ENCODE data around the gene MXRA8. TPM values are rescaled to one million over a fixed set of nuclear protein-coding genes. Genes with fewer than 3 reads are reported as not detected.

MXRA8 gene
- polyA plus RNA-seq, 5 donors = 108 to 164 (median 155) TPM

- no peak for DNase-seq
Measured at GRCh38 chr1:1337793-1338147, 20.6 kb downstream of the MXRA8 start.

- DNase-seq = no peak
Measured at GRCh38 chr1:1336931-1337792, 21.2 kb downstream of the MXRA8 start.

GRCh38 chr1:1336446-1336845 lies 21.9 kb downstream of the MXRA8 start:
- DNase-seq = no peak

- DNase-seq = no peak
Measured at GRCh38 chr1:1335792-1336248, 22.5 kb downstream of the MXRA8 start.

GRCh38 chr1:1335283-1335682 lies 23.1 kb downstream of the MXRA8 start:
- DNase-seq = no peak

GRCh38 chr1:1334835-1335234 lies 23.5 kb downstream of the MXRA8 start:
- no peak for DNase-seq

- no peak for DNase-seq
Measured at GRCh38 chr1:1333551-1334241, 24.7 kb downstream of the MXRA8 start.

- no peak for DNase-seq
Measured at GRCh38 chr1:1332774-1333480, 25.4 kb downstream of the MXRA8 start.

GRCh38 chr1:1332031-1332755 lies 26.2 kb downstream of the MXRA8 start:
- DNase-seq = no peak

- DNase-seq = no peak
Measured at GRCh38 chr1:1331068-1331965, 27.0 kb downstream of the MXRA8 start, which contains the start of gene TAS1R3. Gene TAS1R3, plus strand, starts transcription at chr1:1331280. Its CDS starts 66 bp downstream, at chr1:1331346.

- no peak for DNase-seq
Measured at GRCh38 chr1:1330366-1331067, 27.8 kb downstream of the MXRA8 start.

GRCh38 chr1:1329304-1330210 lies 28.8 kb downstream of the MXRA8 start:
- DNase-seq = no peak

- no peak for DNase-seq
Measured at GRCh38 chr1:1328254-1328653, 30.1 kb downstream of the MXRA8 start.

- DNase-seq = no peak
Measured at GRCh38 chr1:1327291-1327690, 31.1 kb downstream of the MXRA8 start.

- no peak for DNase-seq
Measured at GRCh38 chr1:1326075-1326605, 32.2 kb downstream of the MXRA8 start.

GRCh38 chr1:1325288-1326074 lies 32.9 kb downstream of the MXRA8 start:
- no peak for DNase-seq

GRCh38 chr1:1324524-1325287 lies 33.6 kb downstream of the MXRA8 start, which contains the start of the genes CPTP and INTS11:
Gene CPTP, plus strand, starts transcription at chr1:1324802. Its CDS starts 2,109 bp downstream, at chr1:1326911.
Gene INTS11, minus strand, starts transcription at chr1:1324660. Its CDS starts 52 bp downstream, at chr1:1324608.
- DNase-seq = peak; percentile 89 to 90
